NCI-H1417 (cell line): ENCODE data around the gene INPPL1.

ENCODE experiments used
- DNase-seq, 3 experiments: peaks; one replicate each; lab custom pipeline; 2025; lab: John Stamatoyannopoulos, UW

The INPPL1 gene

GRCh38 chr11:72218251-72218745 is 6.3 kb upstream of the INPPL1 start:
- no peak for DNase-seq

GRCh38 chr11:72220696-72221363 is 3.7 kb upstream of the INPPL1 start:
- peak in 2 of 3 experiments; percentile 32 to 46 for DNase-seq

GRCh38 chr11:72221386-72222075 is 3.0 kb upstream of the INPPL1 start:
- DNase-seq, result peak in 1 of 3 experiments; percentile 54

- DNase-seq, result peak in 2 of 3 experiments; percentile 75 to 87
Observed at GRCh38 chr11:72222106-72222891, 2.3 kb upstream of the INPPL1 start.

- peak; percentile 93 to 100 (median 100) for DNase-seq
Observed at GRCh38 chr11:72222907-72223614, 1.5 kb upstream of the INPPL1 start.

- peak; percentile 74 to 93 (median 91) for DNase-seq
Observed at GRCh38 chr11:72223615-72224563, 678 bp upstream of the INPPL1 start.

GRCh38 chr11:72225411-72225951 is 914 bp downstream of the INPPL1 start:
- DNase-seq, result peak in 1 of 3 experiments; percentile 61

- DNase-seq, result peak in 2 of 3 experiments; percentile 79 to 92
Observed at GRCh38 chr11:72226701-72227100, 2.1 kb downstream of the INPPL1 start.

- peak; percentile 70 to 100 (median 100) for DNase-seq
Observed at GRCh38 chr11:72227316-72228228, 3.0 kb downstream of the INPPL1 start.

GRCh38 chr11:72228229-72228843 is 3.8 kb downstream of the INPPL1 start:
- peak in 2 of 3 experiments; percentile 65 to 72 for DNase-seq

- DNase-seq, result no peak
Observed at GRCh38 chr11:72228844-72229231, 4.3 kb downstream of the INPPL1 start.

- DNase-seq, result no peak
Observed at GRCh38 chr11:72229336-72229924, 4.9 kb downstream of the INPPL1 start.

- DNase-seq, result no peak
Observed at GRCh38 chr11:72229925-72230763, 5.6 kb downstream of the INPPL1 start.

GRCh38 chr11:72230764-72231365 is 6.3 kb downstream of the INPPL1 start:
- DNase-seq, result no peak

GRCh38 chr11:72231396-72232259 is 7.1 kb downstream of the INPPL1 start:
- DNase-seq, result no peak
